ENCODE data around the gene ATCAY.
"Not testable (repeated sequence)": the region's sequence is repeated elsewhere in the genome, so short reads cannot be mapped to it uniquely, and the experiment has no call there.

Gene ATCAY

GRCh38 chr19:3902317-3902973, 22.0 kb downstream of the ATCAY start:
- DNase-seq (ENCODE audit: low read depth), result no peak

GRCh38 chr19:3904233-3904632, 23.7 kb downstream of the ATCAY start:
- DNase-seq (ENCODE audit: low read depth), result no peak

- no peak for DNase-seq (ENCODE audit: low read depth)
Observed at GRCh38 chr19:3907626-3908265, 27.3 kb downstream of the ATCAY start.

GRCh38 chr19:3908266-3909054, 28.0 kb downstream of the ATCAY start:
- no peak for DNase-seq (ENCODE audit: low read depth)

- no peak for DNase-seq (ENCODE audit: low read depth)
Observed at GRCh38 chr19:3910105-3910504, 29.6 kb downstream of the ATCAY start.

GRCh38 chr19:3914199-3914598, 33.7 kb downstream of the ATCAY start:
- no peak for DNase-seq (ENCODE audit: low read depth)

GRCh38 chr19:3916033-3916432, 35.5 kb downstream of the ATCAY start:
- no peak for DNase-seq (ENCODE audit: low read depth)

GRCh38 chr19:3919793-3920192, 39.3 kb downstream of the ATCAY start:
- DNase-seq (ENCODE audit: low read depth), result no peak

- no peak for DNase-seq (ENCODE audit: low read depth)
Observed at GRCh38 chr19:3923096-3923758, 42.7 kb downstream of the ATCAY start.

GRCh38 chr19:3923912-3924311, 43.4 kb downstream of the ATCAY start:
- no peak for DNase-seq (ENCODE audit: low read depth)

GRCh38 chr19:3931041-3931440, 50.6 kb downstream of the ATCAY start:
- no peak for DNase-seq (ENCODE audit: low read depth)

GRCh38 chr19:3932931-3933810, 52.7 kb downstream of the ATCAY start, which contains the start of gene NMRK2:
Gene NMRK2, plus strand, starts transcription at chr19:3933069. Its CDS starts 603 bp downstream, at chr19:3933672.
- no peak for DNase-seq (ENCODE audit: low read depth)

GRCh38 chr19:3936506-3937442, 56.3 kb downstream of the ATCAY start:
- DNase-seq (ENCODE audit: low read depth), result no peak

GRCh38 chr19:3938300-3938950, 57.9 kb downstream of the ATCAY start:
- not testable (repeated sequence) for DNase-seq (ENCODE audit: low read depth)

- no peak for DNase-seq (ENCODE audit: low read depth)
Observed at GRCh38 chr19:3942790-3943409, 62.4 kb downstream of the ATCAY start.

GRCh38 chr19:3944018-3944721, 63.7 kb downstream of the ATCAY start:
- DNase-seq (ENCODE audit: low read depth), result no peak

GRCh38 chr19:3945838-3946237, 65.4 kb downstream of the ATCAY start:
- no peak for DNase-seq (ENCODE audit: low read depth)

- DNase-seq (ENCODE audit: low read depth), result not testable (repeated sequence)
Observed at GRCh38 chr19:3947316-3947933, 66.9 kb downstream of the ATCAY start.
